NCI-H82 treated with DMSO at 0.1 percent for 48 hours (cell line): ENCODE measurements around the gene ATP2A1.
"Not testable (repeated sequence)": the region's sequence is repeated elsewhere in the genome, so short reads cannot be mapped to it uniquely, and the experiment has no call there.

Experiments
- DNase-seq: peaks from one replicate; lab custom pipeline; 2025; ENCODE audit not compliant: unreplicated experiment; lab: John Stamatoyannopoulos, UW

Gene ATP2A1

DNA sequence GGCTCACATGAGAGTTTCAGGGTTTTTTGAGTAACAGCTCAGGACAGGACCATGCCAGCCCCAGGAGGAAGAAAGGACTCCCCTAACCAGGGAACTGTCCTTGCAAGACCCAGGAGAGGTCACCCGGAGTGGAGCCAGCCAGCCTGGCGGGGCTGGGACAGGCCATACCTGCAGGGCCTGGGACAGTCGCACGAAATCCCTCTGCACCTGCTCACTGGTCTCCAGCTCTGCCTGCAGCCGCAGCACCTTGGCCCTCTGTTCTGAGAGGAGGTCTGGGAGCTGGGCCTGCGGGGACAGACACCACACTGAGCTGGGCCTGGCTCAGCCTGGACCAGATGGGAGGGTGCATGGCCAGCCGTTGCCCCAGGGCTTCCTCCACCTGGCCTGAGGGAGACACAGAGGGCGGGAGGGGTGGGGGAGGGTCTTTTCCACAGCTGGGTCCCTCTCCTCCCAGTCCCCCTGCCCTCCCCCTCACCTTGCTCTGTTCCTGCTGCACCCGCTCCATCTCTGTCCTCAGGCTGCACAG lies 27.0 kb downstream of the ATP2A1 start:
- no peak for DNase-seq

DNA sequence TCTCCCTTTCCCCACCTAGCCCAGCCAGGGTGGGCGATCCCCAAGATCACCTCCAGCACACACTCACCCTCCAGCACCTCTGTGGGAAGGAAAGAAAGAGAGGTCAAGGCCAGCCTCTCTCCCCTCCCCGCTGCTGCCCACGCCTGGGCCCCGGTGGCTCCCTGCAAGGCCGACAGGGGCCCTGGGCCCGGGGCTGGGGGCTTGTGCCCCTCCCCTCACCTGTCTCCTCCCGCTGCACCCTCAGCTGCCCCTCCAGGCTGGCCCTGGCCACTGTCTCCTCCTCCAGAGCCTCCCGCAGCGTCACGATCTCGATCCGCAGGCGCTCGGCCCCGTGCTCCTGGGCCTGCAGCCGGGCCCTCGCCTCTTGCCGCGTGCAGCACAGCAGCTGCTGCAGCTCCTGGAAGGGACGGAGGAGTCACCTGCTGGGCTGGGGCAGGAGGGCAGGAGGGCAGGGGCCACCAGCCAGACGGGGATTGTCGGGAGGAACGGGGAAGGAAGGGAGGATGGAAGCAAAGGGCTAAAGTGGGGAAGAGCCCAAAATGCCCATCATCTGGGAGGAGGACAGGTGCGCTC lies 27.6 kb downstream of the ATP2A1 start:
- no peak for DNase-seq

DNA sequence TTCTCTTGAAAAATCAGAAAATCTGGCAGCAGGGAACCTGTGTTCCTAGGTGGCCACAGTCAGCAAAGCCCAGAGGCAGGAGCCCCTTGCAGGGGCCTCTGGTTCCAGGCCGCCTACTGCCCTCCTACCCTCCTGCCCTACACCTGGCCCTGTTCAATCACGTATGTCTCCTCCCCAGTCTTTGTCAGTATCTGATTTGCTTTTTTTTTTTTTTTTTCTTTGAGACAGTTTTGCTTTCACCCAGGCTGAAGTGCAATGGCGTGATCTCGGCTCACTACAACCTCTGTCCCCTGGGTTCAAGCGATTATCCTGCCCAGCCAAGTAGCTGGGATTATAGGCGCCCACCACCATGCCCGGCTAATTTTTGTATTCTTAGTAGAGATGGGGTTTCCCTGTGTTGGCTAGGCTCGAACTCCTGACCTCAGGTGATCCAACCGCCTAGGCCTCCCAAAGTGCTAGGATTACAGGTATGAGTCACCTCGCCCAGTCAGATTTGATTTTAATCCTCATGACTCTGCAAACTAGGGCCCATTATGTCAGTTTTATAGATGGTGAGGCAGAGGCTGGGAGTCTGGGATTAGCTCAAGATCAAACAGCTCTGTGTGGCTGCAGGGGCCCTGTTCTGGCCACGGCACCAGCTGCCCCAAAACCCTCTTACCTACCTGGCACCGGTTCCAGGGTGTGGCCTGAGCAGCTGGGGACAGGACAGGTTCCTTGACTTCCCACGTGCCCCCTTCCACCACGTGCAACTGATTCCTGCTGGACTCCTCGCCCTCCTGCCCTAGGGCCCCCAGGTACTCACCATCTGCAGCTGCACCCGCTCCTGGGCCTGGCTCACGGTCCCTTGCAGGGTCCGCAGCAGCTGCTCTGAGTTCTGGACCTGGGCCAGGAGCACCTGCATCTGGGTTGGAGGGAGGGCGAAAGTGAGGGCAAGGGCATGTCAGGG lies 32.1 kb downstream of the ATP2A1 start:
- DNase-seq = peak; percentile 41

DNA sequence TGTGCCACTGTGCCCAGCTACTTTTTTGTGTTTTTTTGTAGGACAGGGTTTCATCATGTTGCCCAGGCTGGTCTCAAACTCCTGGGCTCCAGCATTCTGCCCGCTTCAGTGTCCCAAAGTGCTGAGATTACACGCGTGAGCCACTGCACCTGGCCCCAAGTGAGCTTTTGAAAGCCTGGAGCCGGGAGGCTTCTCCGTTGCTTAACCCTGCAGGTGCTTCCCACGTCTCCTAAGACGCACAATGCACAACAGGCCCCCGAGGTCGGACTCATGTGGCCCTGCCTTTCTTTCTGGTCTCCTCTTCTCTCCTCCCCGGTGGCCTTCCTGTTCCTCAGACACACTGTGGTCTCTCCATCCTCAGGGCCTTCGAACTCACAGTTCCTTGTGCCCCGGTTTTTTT lies 34.3 kb downstream of the ATP2A1 start:
- no peak for DNase-seq

DNA sequence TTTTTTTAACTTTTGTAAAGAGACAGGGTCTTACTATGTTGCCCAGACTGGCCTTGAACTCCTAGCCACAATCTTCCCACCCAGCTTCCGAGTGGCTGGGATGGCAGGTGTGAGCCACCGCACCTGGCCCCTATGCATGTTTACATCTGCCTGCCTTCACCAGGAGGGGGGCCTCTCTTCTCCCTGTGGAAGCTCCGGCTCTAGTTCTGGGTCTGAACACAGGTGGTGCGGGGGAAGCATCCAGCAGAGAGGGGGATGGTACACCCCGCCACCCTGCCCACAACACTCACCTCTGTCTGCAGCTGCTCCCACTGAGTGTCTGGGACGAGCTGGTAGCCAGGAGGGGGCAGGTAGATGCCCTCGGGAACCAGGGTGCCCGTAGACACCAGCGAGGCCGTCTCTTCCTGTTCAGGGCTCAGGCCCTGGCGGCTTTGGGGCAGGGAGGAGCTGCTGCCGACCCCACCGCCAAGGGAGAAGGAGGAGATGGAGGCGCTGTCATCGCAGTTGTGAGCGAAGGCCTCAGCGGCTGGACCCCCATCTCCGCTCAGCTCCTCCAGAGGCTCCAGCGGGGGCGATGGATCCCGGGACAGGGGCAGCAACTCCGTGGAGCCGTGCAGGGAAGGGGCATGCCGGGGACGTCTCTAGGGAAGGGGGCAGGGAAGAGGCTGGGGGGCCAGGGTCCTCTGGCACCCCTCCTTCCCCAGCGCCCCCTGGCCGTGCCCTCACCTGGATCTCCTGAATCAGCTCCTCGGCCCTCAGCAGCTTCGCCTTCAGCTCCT lies 35.8 kb downstream of the ATP2A1 start:
- no peak for DNase-seq

DNA sequence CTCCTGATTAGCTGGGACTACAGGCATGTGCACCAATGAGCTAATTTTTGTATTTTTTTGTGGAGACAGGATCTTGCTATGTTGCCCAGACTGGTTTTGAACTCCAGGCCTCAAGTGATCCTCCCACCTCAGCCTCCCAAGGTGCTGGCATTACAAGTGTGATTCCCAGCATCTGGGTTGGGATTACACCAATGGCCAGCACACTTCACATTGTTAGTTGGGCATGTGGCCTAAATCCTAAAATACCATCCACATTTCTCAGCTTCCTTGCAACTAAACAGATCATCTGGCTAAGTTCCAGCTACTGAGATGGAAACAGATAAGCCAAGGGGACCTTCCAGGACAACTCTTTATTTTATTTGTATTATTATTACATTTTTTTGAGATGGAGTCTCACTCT lies 36.9 kb downstream of the ATP2A1 start:
- DNase-seq = no peak

DNA sequence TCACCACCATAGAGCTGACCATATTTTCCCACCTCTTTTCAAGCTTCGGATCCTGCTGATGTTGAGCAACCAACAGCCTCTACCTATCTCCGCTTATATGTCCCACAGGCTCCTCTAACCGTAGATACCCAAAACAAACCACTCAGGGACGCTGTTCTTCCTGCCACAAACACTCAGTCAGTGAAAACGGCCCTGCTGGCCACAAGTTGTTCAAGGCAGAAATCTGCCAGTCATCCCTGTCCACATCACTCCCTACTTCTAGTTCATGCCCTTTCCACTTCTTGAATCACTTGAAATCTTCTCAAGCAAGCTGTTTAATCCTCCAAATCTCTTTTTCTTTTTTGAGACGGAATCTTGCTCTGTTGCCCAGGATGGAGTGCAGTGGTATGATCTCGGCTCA lies 38.8 kb downstream of the ATP2A1 start:
- no peak for DNase-seq

DNA sequence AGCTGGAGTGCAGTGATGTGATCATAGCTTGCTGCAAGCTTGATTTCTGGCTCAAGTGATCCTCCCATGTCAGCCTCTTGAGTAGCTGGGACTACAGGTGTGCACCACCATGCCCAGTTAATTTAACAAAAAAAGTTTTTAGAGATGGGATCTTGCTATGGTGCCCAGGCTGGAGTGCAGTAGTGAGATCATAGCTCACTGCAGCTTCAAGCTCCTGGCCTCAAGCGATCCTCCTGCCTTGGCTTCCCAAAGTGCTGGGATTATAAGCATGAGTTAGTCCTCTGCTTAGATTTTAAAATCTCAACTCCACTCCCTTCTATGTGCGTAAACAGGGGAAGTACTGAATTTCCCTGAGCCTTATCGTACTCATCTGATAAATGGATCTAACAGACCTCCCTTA lies 40.4 kb downstream of the ATP2A1 start:
- DNase-seq = no peak

DNA sequence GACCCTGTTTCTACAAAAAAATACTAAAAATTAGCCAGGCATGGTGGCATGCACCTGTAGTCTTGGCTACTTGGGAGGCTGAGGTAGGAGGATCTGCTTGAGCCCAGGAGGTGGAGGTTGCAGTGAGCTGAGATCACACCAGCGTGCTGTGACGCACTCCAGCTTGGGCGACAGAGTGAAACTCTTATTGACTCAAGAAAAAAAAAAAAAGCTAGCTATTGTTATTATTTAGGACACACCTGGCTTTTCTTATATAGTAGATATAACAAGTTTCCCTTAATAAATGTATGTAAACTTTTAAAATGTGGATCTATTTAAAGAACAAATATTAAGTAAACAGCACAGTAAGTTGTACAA lies 44.9 kb downstream of the ATP2A1 start:
- DNase-seq = no peak

DNA sequence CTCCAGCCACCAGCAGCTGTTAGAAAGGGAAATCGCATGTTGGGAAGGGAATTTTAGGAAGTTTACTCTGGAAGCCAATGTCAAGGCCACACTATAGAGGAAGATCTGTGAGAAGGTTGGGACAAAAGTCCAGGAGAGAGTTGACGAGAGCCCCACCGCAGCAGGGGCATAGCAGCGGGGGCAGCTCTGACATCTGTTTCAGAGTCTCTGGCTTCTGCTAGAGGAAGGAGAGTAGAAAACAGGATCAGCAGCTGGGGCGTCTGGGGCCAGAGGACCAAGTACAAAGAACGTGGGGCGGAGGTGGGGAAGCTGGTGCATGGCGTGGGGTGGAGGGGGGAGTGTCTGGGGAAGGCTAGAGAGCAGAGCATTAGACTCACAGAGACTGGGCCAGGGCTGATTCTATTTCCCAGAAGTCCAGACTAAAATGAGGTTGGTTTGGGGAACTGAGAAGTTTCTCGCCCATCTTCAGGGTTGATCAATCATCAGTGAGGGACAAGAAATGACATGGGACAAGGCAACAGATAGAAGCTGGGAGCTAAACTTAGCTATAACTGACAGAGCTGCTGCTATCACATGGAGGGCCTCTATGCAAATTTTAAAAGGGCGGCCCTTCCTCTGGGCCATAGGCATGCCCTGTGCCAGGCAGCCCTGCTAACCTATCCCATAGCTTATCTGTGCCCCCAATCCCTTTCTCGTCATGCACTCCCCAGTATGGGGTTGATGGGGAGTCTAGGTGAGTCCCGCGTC lies 45.5 kb downstream of the ATP2A1 start:
- peak; percentile 55 for DNase-seq

DNA sequence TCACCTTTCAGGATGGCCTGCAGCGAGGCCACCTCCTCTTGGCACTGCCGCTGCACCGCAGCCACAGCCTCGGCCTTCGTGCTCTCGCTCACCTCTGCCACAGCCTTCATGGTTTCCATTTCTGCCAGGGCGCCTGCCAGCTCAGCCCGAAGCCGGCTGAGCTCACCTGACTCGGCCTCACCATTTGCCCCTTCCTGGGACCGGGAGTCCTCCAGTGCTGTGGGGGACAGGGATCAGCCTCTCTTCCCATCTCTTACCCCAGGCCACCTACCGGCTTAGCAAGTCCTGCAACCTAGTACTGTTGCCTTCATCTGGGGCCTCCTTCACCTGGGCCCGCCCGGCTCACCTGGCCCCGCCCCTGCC lies 46.1 kb downstream of the ATP2A1 start:
- no peak for DNase-seq

DNA sequence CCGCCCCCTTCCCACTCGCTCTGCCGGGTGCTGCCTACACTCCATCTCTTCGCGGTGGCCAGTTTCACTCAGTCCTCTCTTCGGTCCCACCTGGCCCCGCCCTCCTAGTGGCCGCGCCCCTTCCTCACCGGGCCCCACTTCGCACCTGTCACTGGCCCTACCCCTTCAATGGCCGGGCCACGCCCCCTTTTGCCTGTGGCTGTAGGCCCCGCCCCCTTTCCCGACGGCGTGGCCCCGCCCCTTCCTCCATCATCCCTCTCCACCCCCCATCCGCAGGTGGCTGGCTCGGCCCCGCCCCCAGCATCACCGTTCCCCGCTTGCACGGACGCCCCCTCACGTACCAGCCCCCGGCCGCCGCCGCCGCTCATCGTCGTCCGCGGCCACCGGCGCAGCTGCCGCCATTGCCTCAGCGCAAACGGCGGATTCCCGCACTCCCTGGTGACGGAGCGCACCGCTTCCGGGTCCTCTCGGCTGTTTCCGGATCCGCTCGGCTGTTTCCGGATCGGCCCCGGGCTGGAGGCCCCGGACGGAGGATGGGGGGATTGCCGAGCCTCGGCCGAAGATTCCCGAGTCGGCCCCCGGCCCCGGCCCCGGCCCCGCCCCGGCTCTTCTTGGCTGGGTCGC lies 46.6 kb downstream of the ATP2A1 start, which contains the start of gene RABEP2:
Gene RABEP2 (minus strand): TSS at position 477 of the 624 bp plus-strand sequence. CDS start 75 bp downstream, at position 402.
- peak; percentile 63 for DNase-seq

DNA sequence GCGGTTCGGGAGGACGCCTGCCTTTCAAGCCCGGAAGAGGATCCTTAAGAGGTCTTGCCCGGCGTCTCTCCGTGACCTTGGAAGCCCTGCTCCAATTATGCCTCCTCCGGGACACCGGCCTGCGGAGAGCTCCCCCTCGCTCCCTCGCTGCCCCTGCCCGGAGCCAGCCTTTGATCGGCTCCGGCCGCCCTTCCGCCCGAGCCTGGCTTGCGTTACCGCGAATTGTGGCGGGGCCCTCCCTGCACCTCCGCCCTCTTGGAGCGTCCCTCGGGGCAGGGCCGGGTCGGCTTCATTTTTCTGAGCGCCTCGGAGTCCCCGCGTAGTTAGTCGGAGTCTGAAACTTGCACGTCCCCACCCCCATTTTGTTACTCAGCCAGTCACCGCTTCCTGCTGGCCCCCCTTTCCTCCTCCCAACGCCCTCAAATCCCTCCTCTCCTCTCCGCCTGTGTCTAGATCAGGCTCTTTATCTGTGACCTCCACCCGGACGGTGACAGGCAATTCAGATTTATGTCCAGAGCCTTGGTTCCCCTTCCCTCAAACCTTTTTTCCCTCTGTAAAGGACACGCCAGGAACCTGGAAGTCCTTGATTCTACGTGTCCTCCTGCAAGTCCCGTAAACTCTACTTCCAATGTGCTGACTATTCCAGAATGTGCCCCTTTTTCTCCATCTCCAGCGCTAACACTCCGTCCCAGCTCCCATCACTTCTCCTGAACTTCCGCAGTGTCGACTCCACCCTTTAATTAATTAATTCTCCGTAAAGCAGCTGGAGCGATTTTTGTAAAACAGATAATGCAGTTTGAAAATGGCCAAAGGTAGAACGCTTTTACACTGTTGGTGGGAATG lies 47.3 kb downstream of the ATP2A1 start:
- DNase-seq = peak; percentile 76

DNA sequence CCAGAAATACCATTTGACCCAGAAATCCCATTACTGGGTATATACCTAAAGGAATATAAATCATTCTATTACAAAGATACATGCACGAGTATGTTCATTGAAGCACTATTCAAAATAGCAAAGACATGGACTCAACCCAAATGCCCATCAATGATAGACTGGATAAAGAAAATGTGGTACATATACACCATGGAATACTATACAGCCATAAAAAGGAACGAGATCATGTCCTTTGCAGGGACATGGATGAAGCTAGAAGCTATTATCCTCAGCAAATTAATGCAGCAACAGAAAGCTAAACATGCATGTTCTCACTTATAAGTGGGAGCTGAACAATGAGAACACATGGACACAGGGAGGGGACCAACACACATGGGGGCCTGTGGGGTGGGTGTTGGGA lies 48.0 kb downstream of the ATP2A1 start:
- not testable (repeated sequence) for DNase-seq

DNA sequence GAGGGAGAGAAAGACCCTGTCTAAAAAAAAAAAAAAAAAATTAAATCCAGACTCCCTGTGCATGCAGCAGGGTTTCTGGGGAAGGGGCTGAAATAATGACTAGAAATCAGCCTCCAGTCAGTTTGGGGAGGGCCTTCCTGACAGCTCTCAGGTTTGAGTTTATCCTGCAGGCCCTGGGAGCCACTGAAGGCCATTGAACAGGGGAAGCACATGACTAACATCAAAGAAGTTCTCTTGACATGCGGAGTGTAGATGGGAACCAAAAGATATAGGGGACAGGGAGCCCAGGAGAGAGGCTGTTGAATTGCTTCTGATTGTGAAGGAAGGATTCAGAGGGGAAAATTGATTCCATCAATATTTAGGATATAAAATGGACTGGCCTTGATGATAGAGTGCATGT lies 49.5 kb downstream of the ATP2A1 start:
- no peak for DNase-seq

DNA sequence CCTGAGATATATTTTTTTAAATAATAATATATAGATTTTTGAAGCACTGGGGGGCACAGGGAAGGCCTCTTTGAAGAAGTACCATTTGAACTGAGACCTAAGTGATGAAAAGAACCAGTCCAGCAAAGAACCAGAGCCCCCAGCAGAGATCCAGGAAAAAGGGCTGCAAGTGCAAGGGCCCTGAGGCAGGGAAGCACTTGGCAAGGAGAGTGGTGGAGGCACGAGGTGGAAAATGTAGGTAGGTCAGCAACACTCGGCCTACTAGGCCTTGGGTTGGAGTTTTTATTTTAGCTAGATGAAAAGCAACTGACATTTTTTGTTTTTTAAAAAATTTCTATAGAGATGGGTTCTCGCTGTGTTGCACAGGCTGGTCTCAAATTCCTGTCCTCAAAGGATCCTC lies 51.9 kb downstream of the ATP2A1 start:
- no peak for DNase-seq

DNA sequence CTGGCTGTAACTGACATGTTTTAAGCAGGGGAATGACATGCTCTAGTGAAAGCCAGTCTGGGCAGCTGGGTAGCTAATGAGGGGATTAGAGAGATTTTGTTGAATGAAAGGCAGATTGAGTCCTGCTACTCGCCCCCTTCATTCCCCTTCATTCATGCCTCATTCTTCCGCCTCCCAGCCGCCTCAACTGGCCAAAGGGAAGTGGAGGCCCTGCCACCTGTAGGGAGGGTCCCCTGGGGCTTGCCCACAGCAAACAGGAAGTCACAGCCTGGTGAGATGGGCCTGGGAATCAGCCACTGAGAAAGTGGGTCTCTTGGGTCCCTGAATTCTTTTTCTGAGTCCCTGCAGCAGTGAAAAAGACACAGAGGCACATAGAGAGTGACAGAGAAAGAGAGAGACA lies 52.4 kb downstream of the ATP2A1 start:
- peak; percentile 94 for DNase-seq

DNA sequence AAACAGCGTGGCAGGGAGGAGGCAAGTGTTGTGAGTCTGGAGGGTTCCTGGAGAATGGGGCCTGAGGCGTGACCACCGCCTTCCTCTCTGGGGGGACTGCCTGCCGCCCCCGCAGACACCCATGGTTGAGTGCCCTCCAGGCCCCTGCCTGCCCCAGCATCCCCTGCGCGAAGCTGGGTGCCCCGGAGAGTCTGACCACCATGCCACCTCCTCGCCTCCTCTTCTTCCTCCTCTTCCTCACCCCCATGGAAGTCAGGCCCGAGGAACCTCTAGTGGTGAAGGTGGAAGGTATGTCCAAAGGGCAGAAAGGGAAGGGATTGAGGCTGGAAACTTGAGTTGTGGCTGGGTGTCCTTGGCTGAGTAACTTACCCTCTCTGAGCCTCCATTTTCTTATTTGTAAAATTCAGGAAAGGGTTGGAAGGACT lies 53.5 kb downstream of the ATP2A1 start, which contains the start of gene CD19:
Gene CD19 (plus strand): TSS at position 171 of the 425 bp plus-strand sequence. CDS start 30 bp downstream, at position 201.
- no peak for DNase-seq
